ENCODE data around the gene RIBC1.
"Not testable (repeated sequence)": the region's sequence is repeated elsewhere in the genome, so short reads cannot be mapped to it uniquely, and the experiment has no call there.

Gene RIBC1

GRCh38 chrX:53422861-53423306 lies at the start of gene RIBC1:
Gene RIBC1 (plus strand): TSS chrX:53422873. CDS start chrX:53426277, 3,404 bp downstream.
- no peak for DNase-seq

GRCh38 chrX:53373307-53373706 lies 49.4 kb upstream of the RIBC1 start:
- no peak for DNase-seq

GRCh38 chrX:53374222-53374820 lies 48.4 kb upstream of the RIBC1 start:
- DNase-seq: no peak

- DNase-seq: no peak
Observed at GRCh38 chrX:53374923-53375322, 47.8 kb upstream of the RIBC1 start.

- DNase-seq: no peak
Observed at GRCh38 chrX:53376888-53377287, 45.8 kb upstream of the RIBC1 start.

GRCh38 chrX:53377464-53377863 lies 45.2 kb upstream of the RIBC1 start:
- no peak for DNase-seq

- no peak for DNase-seq
Observed at GRCh38 chrX:53379008-53379710, 43.5 kb upstream of the RIBC1 start.

- no peak for DNase-seq
Observed at GRCh38 chrX:53379747-53380146, 42.9 kb upstream of the RIBC1 start.

- DNase-seq: no peak
Observed at GRCh38 chrX:53383376-53384076, 39.1 kb upstream of the RIBC1 start.

GRCh38 chrX:53395605-53396298 lies 26.9 kb upstream of the RIBC1 start:
- no peak for DNase-seq

- DNase-seq: no peak
Observed at GRCh38 chrX:53398216-53398615, 24.5 kb upstream of the RIBC1 start.

GRCh38 chrX:53403535-53403934 lies 19.1 kb upstream of the RIBC1 start:
- DNase-seq: no peak

- DNase-seq: no peak
Observed at GRCh38 chrX:53412446-53412845, 10.2 kb upstream of the RIBC1 start.

GRCh38 chrX:53420351-53420750 lies 2.3 kb upstream of the RIBC1 start:
- not testable (repeated sequence) for DNase-seq

GRCh38 chrX:53421125-53421524 lies 1.5 kb upstream of the RIBC1 start:
- DNase-seq: no peak

GRCh38 chrX:53421772-53422085 lies 944 bp upstream of the RIBC1 start:
- DNase-seq: no peak

GRCh38 chrX:53422086-53422860 lies 400 bp upstream of the RIBC1 start, which contains the start of gene SMC1A:
Gene SMC1A (minus strand): TSS chrX:53422654. CDS start chrX:53422600, 54 bp downstream.
- peak; percentile 100 for DNase-seq

- DNase-seq: no peak
Observed at GRCh38 chrX:53429755-53430154, 7.1 kb downstream of the RIBC1 start.

GRCh38 chrX:53430231-53430630 lies 7.6 kb downstream of the RIBC1 start:
- DNase-seq: no peak

GRCh38 chrX:53433651-53434639 lies 11.3 kb downstream of the RIBC1 start, which contains the start of gene HSD17B10:
Gene HSD17B10 (minus strand): TSS chrX:53434370. CDS start chrX:53434345, 25 bp downstream.
- peak; percentile 91 for DNase-seq

GRCh38 chrX:53435997-53436396 lies 13.3 kb downstream of the RIBC1 start:
- peak; percentile 68 for DNase-seq

All from femur (tissue), 1 donor.